Embryonic facial prominence (tissue), 1 donor: ENCODE results near the gene MYH1.

ENCODE experiments used
- DNase-seq: peaks from one replicate; pipeline ENCODE4 v3.0.0-alpha.2; 2016; ENCODE audit errors: extremely low spot score

MYH1 gene

DNA sequence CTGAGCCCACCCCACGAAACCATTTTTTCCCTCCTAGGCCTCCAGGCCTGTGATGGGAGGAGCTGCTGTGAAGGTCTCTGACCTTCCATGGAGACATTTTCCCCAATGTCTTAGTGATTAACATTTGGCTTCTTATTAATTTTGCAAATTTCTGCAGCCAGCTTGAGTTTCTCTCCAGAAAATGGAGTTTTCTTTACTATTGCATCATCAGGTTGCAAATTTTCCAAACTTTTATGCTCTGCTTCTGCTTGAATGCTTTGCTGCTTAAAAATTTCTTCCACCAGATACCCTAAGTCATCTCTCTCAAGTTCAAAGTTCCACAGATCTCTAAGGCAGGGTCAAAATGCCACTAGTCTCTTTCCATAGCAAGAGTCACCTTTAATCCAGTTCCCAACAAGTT, 36.1 kb downstream of the MYH1 start:
- DNase-seq: no peak

DNA sequence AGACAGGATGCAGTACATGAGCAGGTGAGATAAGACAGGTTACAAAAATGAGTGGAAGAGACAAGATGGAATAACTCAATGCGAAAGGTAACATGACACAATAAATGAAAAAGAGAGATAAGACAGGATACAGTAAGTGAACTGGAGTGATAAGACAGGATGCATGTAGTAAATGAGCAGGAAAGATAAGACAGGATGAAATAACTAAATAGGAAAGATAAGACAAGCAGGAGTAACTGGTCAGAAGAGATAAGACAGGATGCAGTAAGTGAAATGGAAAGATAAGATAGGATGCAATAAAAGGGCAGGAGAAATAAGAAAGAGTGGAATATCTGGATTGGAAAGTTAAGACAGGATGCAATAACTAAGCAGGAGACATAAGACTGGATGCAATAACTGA, 40.6 kb downstream of the MYH1 start:
- no peak for DNase-seq

DNA sequence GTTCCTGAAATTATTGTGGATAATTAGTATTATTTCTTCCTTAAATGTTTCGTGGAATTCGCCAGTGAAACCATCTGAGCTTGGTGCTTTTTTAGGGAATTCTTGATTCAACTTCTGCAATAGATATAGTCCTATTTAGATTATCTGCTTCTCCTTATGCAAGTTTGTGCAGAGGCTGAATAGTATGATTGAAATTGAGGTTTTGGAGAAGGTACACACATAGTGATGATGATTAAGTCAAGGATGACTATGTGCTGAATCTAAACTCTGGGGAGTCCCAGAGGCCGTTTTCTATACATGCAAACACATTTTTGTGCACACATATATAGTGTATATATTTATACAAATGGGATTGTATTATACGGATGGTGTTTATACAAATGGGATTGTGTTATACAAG, 43.8 kb downstream of the MYH1 start:
- DNase-seq: no peak

DNA sequence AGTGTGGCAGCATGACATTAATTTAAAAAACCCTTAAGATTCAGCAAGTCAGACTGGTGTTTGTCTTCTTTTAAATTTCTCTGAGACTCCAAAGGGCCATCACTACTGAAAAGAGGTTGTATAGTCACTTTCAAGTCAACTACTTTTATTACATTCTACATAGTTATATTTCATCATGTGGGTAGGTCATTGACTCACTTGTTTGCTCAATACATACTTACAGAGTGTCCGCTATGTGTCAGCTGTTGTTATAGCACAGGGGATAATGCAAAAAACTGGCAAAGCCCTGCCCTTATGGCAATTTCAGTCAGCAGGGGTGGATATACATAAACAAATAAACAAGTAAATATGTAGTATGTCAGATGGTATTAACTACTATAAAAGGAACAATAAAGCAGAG, 46.5 kb downstream of the MYH1 start:
- no peak for DNase-seq

DNA sequence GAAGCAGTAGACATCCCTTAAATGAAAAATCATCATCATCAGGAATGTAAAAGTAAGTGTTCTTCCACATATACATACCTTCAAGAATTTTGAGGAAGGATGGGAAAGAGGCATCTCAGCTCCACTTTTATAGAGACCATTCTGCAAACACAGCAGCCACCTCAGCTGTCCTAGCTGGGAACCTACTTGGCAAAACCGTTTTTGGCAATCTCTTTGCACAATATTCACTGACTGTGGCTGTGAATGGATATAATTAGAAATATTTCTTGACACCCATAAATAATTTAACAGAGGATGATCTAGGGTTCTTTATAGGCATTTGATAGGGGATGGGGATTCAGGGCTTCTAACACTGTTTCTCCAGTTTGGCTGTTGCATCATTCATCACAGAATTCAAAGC, 48.9 kb downstream of the MYH1 start, which contains the start of gene MYH4:
MYH4 (minus strand) TSS at position 101 of the 400 bp plus-strand sequence. CDS start 2,814 bp downstream, outside the sequence.
- DNase-seq: no peak

DNA sequence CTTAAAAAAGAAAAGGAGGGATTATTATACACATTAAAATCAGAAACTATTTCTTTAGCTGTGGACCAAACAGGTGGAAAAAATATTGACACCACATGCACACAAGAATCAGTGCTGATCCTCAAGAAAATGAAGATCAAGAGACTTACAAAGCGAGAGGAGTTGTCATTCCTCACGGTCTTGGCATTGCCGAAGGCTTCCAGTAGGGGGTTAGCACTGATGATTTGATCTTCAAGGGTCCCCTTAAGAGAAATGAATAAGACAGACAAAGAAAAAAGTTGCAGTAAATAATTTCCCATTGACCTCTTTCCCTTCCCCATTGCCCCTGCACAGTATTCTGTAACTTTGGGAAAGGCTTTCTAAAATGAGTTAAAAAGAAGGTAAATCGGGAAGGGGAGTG, 54.9 kb downstream of the MYH1 start:
- no peak for DNase-seq

DNA sequence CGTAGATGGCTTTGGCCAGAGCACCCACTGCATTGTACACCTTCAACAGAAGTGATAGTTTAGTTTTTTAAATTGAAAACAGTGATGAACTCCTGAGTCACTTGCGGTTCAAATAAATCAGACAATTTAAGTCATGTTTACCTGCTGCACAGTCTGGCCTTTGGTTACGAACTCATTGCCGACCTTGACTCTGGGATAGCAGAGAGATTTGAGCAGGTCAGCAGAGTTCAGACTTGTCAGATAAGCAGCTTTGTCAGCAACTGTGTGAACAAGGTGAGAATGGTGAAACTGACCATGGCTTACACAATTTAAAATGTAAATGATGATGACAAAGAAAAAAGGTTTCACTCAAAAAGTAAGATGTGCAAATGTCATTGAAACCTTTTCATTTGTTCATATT, 58.3 kb downstream of the MYH1 start:
- DNase-seq: no peak

DNA sequence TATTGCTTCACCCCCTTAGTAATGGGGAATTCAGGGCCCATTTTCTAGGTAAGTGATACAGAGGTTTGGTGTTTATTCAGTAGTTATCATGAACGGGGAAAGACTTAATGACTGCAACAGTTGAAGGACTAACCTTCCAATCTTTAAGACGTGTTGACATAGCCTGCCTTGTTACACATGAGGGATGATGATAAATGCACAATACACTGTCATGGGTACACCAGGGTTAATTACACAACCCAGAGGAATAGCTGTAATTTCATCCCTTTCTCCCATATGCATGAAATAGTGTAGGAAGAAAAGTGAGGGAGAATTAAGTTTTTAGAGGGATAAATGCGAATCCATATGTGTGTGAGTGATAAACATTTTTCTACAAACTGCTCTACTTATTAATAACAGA, 59.6 kb downstream of the MYH1 start:
- DNase-seq: no peak

DNA sequence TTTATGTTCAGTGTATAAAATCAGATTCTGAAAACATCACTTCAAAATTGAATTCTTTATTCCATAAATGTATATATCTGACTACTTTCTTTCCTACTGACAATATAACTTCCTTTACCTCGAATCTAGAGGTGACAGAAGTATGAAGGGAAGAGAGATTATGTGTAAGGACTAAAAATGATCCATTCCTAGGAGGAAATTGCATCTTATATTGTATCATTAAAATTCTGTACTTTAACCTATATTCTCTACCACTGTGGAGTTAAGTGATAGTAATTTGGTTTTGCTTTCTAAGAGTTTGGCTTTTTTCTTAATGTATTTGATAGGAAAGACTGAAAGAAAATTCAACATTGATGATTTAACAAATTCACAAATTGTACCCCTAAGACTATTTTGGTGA, 60.4 kb downstream of the MYH1 start:
- no peak for DNase-seq

DNA sequence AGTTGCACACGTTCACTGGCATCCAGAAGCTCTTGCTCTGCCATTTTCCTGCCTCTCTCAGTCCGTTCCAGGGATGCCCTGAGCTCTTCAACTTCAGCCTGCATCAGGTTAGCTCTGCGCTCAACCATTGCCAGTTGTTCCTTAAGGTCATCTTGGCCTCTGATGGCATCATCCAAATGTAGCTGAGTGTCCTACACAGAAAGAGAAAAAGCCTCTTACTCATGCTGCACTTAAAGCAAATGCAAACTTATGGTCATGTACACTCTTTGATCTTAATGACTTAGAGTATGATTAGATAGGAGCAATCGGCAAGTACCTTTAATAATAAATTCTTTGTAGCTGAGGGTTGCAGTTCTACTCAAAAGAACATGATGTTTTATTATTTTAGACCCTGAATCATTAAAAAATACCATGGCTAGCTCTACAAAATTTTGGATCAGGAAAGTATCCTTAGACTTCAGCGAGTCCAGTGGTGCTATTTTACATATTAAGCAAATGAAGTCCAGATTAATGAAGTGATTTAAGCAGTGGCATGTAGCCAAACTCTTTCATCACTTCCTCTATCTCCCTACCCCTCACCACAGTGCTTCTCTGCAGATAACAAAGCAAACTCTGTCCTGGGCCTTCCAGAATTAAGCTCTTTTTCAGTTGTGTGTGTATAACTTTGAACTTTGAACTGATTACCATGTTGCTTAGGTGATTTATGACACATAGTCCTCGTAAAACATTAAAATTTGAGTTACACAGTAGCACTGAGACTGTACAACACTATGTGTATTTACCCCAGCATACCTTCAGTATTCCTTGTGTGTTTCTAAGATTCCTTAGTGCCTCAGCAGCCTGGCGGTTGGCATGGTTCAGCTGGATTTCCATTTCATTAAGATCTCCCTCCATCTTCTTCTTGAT, 71.1 kb downstream of the MYH1 start:
- DNase-seq: no peak
